ENCODE data around the gene POLR3H.

The POLR3H gene

GRCh38 chr22:41504397-41504796 lies 39.9 kb downstream of the POLR3H start:
- Mint-ChIP-seq H3K27me3 (ENCODE audit: low read depth) (no peaks in the 10 kb centered on the region), H3K4me3 (no peak overlapping the region), H3K4me1 (ENCODE audit: low read depth) (peaks cover 2% of the 10 kb centered on the region), H3K27ac (no peak overlapping the region), H3K36me3 (ENCODE audit: low read depth) (peaks cover 11% of the 10 kb centered on the region), H3K9me3 (no peaks in the 10 kb centered on the region)

GRCh38 chr22:41501209-41501608 lies 43.1 kb downstream of the POLR3H start:
- Mint-ChIP-seq H3K4me1 (ENCODE audit: low read depth) (peaks cover 4% of the 10 kb centered on the region), H3K9me3 (no peaks in the 10 kb centered on the region), H3K4me3 (no peak overlapping the region), H3K27me3 (ENCODE audit: low read depth) (no peaks in the 10 kb centered on the region), H3K27ac (no peak overlapping the region), H3K36me3 (ENCODE audit: low read depth) (peaks cover 5% of the 10 kb centered on the region)

- Mint-ChIP-seq H3K4me1 (ENCODE audit: low read depth) (peaks cover 4% of the 10 kb centered on the region), H3K36me3 (ENCODE audit: low read depth) (peaks cover 5% of the 10 kb centered on the region), H3K27me3 (ENCODE audit: low read depth) (no peaks in the 10 kb centered on the region), H3K27ac (no peak overlapping the region), H3K4me3 (no peak overlapping the region), H3K9me3 (no peaks in the 10 kb centered on the region)
These were observed 44.0 kb downstream of the POLR3H start for GRCh38 chr22:41500303-41500702.

DNA sequence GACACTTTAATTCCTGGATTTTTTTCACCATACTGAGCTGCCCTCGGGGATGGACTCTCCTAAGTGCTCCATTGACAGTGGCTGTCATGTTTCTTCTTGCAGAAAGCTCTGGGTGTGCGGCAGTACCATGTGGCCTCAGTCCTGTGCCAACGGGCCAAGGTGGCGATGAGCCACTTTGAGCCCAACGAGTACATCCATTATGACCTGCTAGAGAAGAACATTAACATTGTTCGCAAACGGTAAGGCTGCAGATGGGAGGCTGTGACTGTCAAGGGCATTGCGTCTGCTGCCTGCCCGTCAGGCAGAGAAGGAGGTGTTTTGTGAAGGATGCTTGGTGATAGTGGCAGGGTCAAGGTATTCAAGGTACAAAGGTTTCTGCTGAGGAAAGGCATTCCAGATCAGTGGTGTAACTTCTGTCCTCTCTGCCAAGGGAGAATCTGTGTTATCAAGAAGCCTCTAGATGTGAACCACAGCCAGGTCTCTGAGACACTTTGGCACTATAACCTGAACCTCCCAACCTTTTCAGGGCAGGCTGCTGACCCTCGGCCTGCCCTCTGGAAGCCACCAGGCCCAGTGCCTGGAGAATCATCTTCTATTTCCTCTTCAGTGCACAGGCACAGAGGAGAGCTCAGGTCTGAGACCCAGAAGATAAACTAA lies 44.5 kb downstream of the POLR3H start:
- Mint-ChIP-seq H3K27ac (no peak overlapping the region), H3K4me3 (no peak overlapping the region), H3K27me3 (ENCODE audit: low read depth) (no peaks in the 10 kb centered on the region)

DNA sequence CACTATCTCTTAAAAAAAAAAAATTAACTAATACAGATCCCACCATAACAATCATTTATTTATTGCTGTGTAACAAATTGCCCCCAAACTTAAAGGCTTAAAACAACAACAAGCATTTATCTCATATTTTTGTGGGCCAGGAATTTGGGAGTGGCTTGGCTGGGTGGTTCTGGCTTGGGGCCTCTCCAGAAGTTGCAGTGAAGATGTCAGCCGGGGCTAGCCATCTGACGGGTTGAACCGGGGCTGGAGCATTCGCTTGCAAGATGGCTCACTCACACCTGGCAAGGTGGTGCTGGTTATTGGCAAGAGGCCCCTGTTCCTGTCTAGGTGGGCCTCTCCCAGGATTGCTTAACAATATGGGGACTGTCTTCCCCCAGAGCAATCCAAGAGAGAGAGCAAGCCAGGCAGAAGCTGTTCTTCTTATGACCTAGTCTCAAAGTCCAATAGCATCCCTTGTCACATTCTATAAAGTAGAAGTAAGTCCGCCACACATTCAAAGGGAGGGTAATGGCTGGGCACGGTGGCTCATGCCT lies 45.9 kb downstream of the POLR3H start:
- no peaks in the 10 kb centered on the region for H3K9me3 Mint-ChIP-seq
- H3K27ac Mint-ChIP-seq, result no peak overlapping the region
- no peaks in the 10 kb centered on the region for H3K36me3 Mint-ChIP-seq (ENCODE audit: low read depth)

More for the DNA sequence above, 44.5 kb downstream of the POLR3H start:
- Mint-ChIP-seq H3K36me3 (ENCODE audit: low read depth) (peaks cover 3% of the 10 kb centered on the region), H3K4me1 (ENCODE audit: low read depth) (peaks cover 2% of the 10 kb centered on the region), H3K9me3 (no peaks in the 10 kb centered on the region)

DNA sequence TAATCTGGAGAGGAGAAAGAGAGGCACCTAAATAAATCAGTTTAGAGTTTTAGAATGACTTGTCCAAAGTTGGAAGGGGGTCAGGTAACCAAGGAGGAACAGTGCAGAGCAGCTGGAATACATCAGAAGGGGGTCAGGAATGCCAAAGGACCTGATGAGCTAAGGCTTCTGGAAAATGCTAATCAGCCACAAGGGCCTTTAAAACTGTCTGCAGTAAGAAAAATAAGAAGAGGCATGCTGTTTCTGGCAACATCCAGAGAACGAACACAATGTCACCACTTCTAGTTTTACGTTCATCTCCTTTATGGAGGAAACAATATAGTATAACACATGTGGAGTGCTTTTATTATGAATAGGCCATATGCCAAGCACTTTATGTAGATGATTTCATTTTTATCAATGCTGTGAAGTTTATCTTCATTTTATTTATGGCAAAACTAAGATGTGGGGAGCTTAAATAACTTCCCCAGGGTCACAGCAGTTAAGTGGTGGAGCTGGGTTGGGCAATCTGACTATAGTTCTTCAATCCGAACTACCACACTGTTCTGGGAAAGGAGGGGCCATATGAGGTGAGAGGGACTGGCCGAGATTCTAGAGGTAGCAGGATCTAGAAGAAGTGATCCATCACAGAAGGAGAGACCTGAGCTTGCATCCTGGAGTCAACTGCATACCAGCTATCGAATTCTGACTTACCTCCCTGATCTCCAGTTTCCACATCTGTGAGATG lies 52.7 kb downstream of the POLR3H start:
- Mint-ChIP-seq H3K9me3 (no peaks in the 10 kb centered on the region), H3K4me1 (ENCODE audit: low read depth) (peaks cover 3% of the 10 kb centered on the region), H3K36me3 (ENCODE audit: low read depth) (no peaks in the 10 kb centered on the region), H3K4me3 (no peak overlapping the region), H3K27ac (no peak overlapping the region), H3K27me3 (ENCODE audit: low read depth) (no peaks in the 10 kb centered on the region)

More for the DNA sequence above, 45.9 kb downstream of the POLR3H start:
- H3K27me3 Mint-ChIP-seq (ENCODE audit: low read depth), result no peaks in the 10 kb centered on the region
- H3K4me3 Mint-ChIP-seq, result no peak overlapping the region
- peaks cover 2% of the 10 kb centered on the region for H3K4me1 Mint-ChIP-seq (ENCODE audit: low read depth)

DNA sequence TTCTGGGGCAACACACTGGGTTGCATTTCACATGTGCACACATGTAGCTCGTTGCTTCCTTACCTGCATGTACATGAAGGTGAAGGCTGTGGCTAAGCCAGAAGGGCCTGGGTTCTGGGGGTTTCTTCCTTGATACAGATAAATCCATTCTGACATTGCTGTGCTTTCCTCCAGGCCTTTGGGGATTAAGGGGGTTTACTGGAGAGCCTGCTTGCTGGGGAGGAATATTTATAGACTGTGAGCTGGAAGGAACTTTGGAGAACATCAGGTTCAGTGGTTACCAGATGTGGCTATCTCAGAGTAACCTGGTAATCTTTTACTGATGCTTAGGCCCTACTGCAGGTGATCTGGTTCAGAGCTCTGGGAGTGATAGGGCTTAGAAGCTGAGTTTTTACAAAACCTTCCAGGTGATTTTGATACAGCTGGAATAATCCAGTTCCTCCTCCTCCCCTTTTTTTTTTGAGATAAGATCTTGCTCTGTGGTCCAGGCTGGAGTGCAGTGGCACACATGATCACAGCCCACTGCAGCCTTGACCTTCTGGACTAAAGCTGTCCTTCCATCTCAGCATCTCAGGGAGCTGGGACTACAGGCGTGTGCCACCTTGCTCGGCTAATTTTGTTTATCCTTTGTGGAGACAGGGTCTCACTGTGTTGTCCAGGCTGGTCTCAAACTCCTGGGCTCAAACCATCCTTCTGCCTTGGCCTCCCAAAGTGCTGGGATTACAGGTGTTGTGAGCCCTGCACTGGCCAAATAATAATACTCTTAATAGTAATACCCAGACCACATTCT lies 55.5 kb downstream of the POLR3H start:
- Mint-ChIP-seq H3K27ac (no peak overlapping the region), H3K4me1 (ENCODE audit: low read depth) (peaks cover 7% of the 10 kb centered on the region), H3K36me3 (ENCODE audit: low read depth) (no peaks in the 10 kb centered on the region), H3K27me3 (ENCODE audit: low read depth) (no peaks in the 10 kb centered on the region), H3K9me3 (no peaks in the 10 kb centered on the region), H3K4me3 (no peak overlapping the region)

DNA sequence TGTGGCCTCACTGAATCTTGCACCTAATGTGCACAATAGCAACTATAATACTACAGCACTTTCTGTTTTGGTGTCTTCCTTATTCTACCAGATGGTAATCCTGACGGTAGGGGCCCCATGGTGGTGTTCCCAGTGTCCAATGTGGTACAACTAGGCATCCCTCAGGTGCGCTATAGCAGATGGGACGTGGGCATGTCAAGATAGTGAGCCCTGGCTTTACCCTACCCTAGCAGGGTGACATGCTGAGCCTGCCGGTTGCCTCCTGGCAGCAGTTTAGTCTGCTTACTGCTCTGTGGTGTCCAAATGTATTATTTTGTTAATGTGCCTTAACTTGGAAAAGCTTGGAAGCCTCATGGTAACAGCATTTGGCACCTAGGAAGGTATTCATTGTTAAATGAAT lies 56.2 kb downstream of the POLR3H start:
- Mint-ChIP-seq H3K27ac (no peak overlapping the region), H3K4me1 (ENCODE audit: low read depth) (peaks cover 8% of the 10 kb centered on the region), H3K27me3 (ENCODE audit: low read depth) (no peaks in the 10 kb centered on the region), H3K9me3 (no peaks in the 10 kb centered on the region), H3K36me3 (ENCODE audit: low read depth) (no peaks in the 10 kb centered on the region), H3K4me3 (no peak overlapping the region)

- Mint-ChIP-seq H3K27ac (no peak overlapping the region), H3K27me3 (ENCODE audit: low read depth) (no peaks in the 10 kb centered on the region), H3K4me1 (ENCODE audit: low read depth) (peaks cover 14% of the 10 kb centered on the region), H3K9me3 (no peaks in the 10 kb centered on the region), H3K4me3 (no peak overlapping the region), H3K36me3 (ENCODE audit: low read depth) (no peaks in the 10 kb centered on the region)
These were observed 57.0 kb downstream of the POLR3H start for GRCh38 chr22:41487037-41487935.

GRCh38 chr22:41485033-41485432 lies 59.2 kb downstream of the POLR3H start:
- no peaks in the 10 kb centered on the region for H3K27me3 Mint-ChIP-seq (ENCODE audit: low read depth)
- H3K27ac Mint-ChIP-seq, result no peak overlapping the region
- H3K4me1 Mint-ChIP-seq (ENCODE audit: low read depth), result peaks cover 16% of the 10 kb centered on the region
- H3K9me3 Mint-ChIP-seq, result no peaks in the 10 kb centered on the region
- no peaks in the 10 kb centered on the region for H3K36me3 Mint-ChIP-seq (ENCODE audit: low read depth)
- no peak overlapping the region for H3K4me3 Mint-ChIP-seq

- peaks cover 16% of the 10 kb centered on the region for H3K4me1 Mint-ChIP-seq (ENCODE audit: low read depth)
- no peaks in the 10 kb centered on the region for H3K36me3 Mint-ChIP-seq (ENCODE audit: low read depth)
- H3K4me3 Mint-ChIP-seq, result no peak overlapping the region
- no peaks in the 10 kb centered on the region for H3K9me3 Mint-ChIP-seq
- no peak overlapping the region for H3K27ac Mint-ChIP-seq
- no peaks in the 10 kb centered on the region for H3K27me3 Mint-ChIP-seq (ENCODE audit: low read depth)
These were observed 61.8 kb downstream of the POLR3H start for GRCh38 chr22:41482319-41482935.

GRCh38 chr22:41481925-41482318 lies 62.3 kb downstream of the POLR3H start:
- H3K27me3 Mint-ChIP-seq (ENCODE audit: low read depth), result no peaks in the 10 kb centered on the region
- H3K4me3 Mint-ChIP-seq, result no peak overlapping the region
- H3K36me3 Mint-ChIP-seq (ENCODE audit: low read depth), result no peaks in the 10 kb centered on the region
- no peak overlapping the region for H3K27ac Mint-ChIP-seq
- H3K4me1 Mint-ChIP-seq (ENCODE audit: low read depth), result peaks cover 13% of the 10 kb centered on the region
- no peaks in the 10 kb centered on the region for H3K9me3 Mint-ChIP-seq

DNA sequence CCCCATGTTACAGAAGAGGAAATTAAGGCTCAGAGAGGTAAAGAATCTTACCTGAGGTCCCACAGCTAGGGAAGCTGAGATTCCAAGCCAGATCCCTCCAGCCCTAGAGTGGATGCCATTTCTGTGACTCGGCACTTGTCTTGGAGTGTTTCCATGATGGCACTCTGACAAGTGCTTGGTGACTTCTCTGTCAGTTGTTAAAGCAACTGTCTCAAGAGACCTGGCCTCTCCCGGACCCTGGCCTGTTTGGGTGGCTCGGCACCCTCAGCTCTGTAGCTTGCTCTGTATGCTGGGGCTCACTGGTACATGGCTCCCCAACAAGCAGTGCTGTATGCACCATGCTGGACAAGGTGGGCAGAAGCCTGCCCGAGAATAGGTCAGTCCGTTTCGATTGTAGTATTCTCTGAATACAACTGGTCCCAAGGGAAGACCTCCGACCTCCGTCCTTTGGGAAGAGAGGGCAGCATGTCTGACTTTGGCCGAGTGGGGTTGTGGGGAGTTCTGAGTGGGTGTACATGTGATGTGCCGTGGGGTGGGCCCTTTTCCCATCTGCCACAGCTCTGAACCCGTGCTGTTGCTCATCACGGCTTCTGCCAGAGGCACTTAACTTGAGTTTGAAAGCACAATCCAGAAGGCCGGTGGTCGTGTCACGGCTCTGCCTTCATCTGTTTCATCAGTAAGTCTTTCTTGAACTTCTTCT lies 63.0 kb downstream of the POLR3H start:
- H3K4me1 Mint-ChIP-seq (ENCODE audit: low read depth), result peaks cover 13% of the 10 kb centered on the region
- H3K9me3 Mint-ChIP-seq, result no peaks in the 10 kb centered on the region
- H3K27ac Mint-ChIP-seq, result no peak overlapping the region
- no peaks in the 10 kb centered on the region for H3K36me3 Mint-ChIP-seq (ENCODE audit: low read depth)
- H3K4me3 Mint-ChIP-seq, result no peak overlapping the region
- H3K27me3 Mint-ChIP-seq (ENCODE audit: low read depth), result no peaks in the 10 kb centered on the region
